Astrocyte of the hippocampus (primary cell): Measurements from ENCODE around the gene BBLN.

Source experiments
- DNase-seq: peaks from one replicate; pipeline ENCODE4 v3.0.0; 2011; ENCODE audit warnings: low read depth, low spot score

Gene BBLN

GRCh38 chr9:128144239-128145181, 15.6 kb upstream of the BBLN start:
- no peak for DNase-seq

- DNase-seq: no peak
Measured at GRCh38 chr9:128145536-128145935, 14.5 kb upstream of the BBLN start.

- no peak for DNase-seq
Measured at GRCh38 chr9:128145951-128146351, 14.1 kb upstream of the BBLN start.

- no peak for DNase-seq
Measured at GRCh38 chr9:128146591-128147120, 13.4 kb upstream of the BBLN start.

- DNase-seq: no peak
Measured at GRCh38 chr9:128148509-128149000, 11.5 kb upstream of the BBLN start.

GRCh38 chr9:128149001-128149701, 10.9 kb upstream of the BBLN start, which contains the start of gene LCN2:
LCN2 (plus strand) TSS chr9:128149453; CDS start chr9:128149526, 73 bp downstream.
- DNase-seq: peak; percentile 67

- DNase-seq: no peak
Measured at GRCh38 chr9:128149951-128150593, 10.0 kb upstream of the BBLN start.

GRCh38 chr9:128150594-128151308, 9.3 kb upstream of the BBLN start:
- no peak for DNase-seq

- no peak for DNase-seq
Measured at GRCh38 chr9:128151309-128152132, 8.5 kb upstream of the BBLN start.

- DNase-seq: no peak
Measured at GRCh38 chr9:128152133-128153059, 7.7 kb upstream of the BBLN start.

- DNase-seq: no peak
Measured at GRCh38 chr9:128153060-128153946, 6.8 kb upstream of the BBLN start.

GRCh38 chr9:128153947-128154695, 5.9 kb upstream of the BBLN start:
- no peak for DNase-seq

GRCh38 chr9:128155736-128156500, 4.1 kb upstream of the BBLN start:
- DNase-seq: no peak

- DNase-seq: no peak
Measured at GRCh38 chr9:128159522-128159783, 612 bp upstream of the BBLN start.

- peak; percentile 38 for DNase-seq
Measured at GRCh38 chr9:128160603-128160987, 530 bp downstream of the BBLN start.

GRCh38 chr9:128161215-128161902, 1.3 kb downstream of the BBLN start:
- no peak for DNase-seq
